DND-41 (cell line): Measurements from ENCODE around the gene NCOR1.

Experiments used
- ATAC-seq: fragments of 200-7000 bp; cut with Tn5 transposase; 3 replicates; pipeline ENCODE4 v1.9.1; 2021; ENCODE audit warnings: low read depth; ENCODE audit not compliant: insufficient read depth
- DNase-seq: peaks from one replicate; pipeline ENCODE4 v3.0.0-alpha.2; 2020
- H2AFZ ChIP-seq: 2 replicates; pipeline ENCODE4 v1.6.0; 2012; ENCODE audit warnings: low read depth, low read length
- H3K27ac ChIP-seq: 2 replicates; pipeline ENCODE4 v1.5.1; 2012; ENCODE audit warnings: low read length, inconsistent platforms
- H3K27me3 ChIP-seq: fragments of 200-600 bp; sonication (generic); 2 replicates; pipeline ENCODE4 v1.6.0; 2012; ENCODE audit warnings: low read length, mild to moderate bottlenecking, inconsistent platforms; ENCODE audit not compliant: insufficient read depth, poor library complexity
- H3K36me3 ChIP-seq: 2 replicates; pipeline ENCODE4 v1.5.1; 2012; ENCODE audit warnings: low read length, inconsistent platforms; ENCODE audit not compliant: insufficient read depth
- H3K4me1 ChIP-seq: 2 replicates; pipeline ENCODE4 v1.5.1; 2012; ENCODE audit warnings: mild to moderate bottlenecking, low read length; ENCODE audit not compliant: insufficient read depth
- H3K4me2 ChIP-seq: 2 replicates; pipeline ENCODE4 v1.6.0; 2012; ENCODE audit warnings: mild to moderate bottlenecking, moderate library complexity, low read length, inconsistent platforms; ENCODE audit not compliant: insufficient read depth
- H3K4me3 ChIP-seq, 2 experiments: fragments of 200-600 bp in 1 of 2; shearing (Covaris generic) in 1 of 2; 2 replicates each; pipeline ENCODE4 v1.5.1; 2012 to 2016; ENCODE audit warnings: inconsistent platforms in 2 of 2, low read length in 2 of 2, mild to moderate bottlenecking in 2 of 2, low read depth in 1 of 2, moderate library complexity in 1 of 2
- H3K79me2 ChIP-seq: 2 replicates; pipeline ENCODE4 v1.6.0; 2012; ENCODE audit warnings: low read length, inconsistent platforms; ENCODE audit not compliant: insufficient read depth
- H3K9ac ChIP-seq: 2 replicates; pipeline ENCODE4 v1.6.0; 2012; ENCODE audit warnings: low read depth, mild to moderate bottlenecking, inconsistent platforms, low read length, moderate library complexity
- H3K9me3 ChIP-seq: 2 replicates; pipeline ENCODE4 v1.5.1; 2012; ENCODE audit warnings: low read length, moderate library complexity, mild to moderate bottlenecking, inconsistent platforms; ENCODE audit not compliant: insufficient read depth, severe bottlenecking
- H4K20me1 ChIP-seq: 2 replicates; pipeline ENCODE4 v1.6.0; 2012; ENCODE audit warnings: low read length; ENCODE audit not compliant: insufficient read depth
- CTCF ChIP-seq: IDR thresholded peaks from 2 replicates; pipeline ENCODE4 v1.5.1; 2012; ENCODE audit warnings: borderline replicate concordance, low read length, moderate library complexity, mild to moderate bottlenecking; ENCODE audit not compliant: poor library complexity, severe bottlenecking; ENCODE audit errors: extremely low read depth
- EZH2 ChIP-seq: IDR thresholded peaks from 3 replicates; pipeline ENCODE4 v1.6.1; 2012; ENCODE audit warnings: borderline replicate concordance, low read depth, mild to moderate bottlenecking, moderate library complexity, low read length, inconsistent platforms; ENCODE audit not compliant: severe bottlenecking

NCOR1 gene

GRCh38 chr17:16250635-16251034 lies 35.3 kb upstream of the NCOR1 start:
- H3K36me3 ChIP-seq: peaks cover 3% of the 10 kb centered on the region; the same call in 1 of the 2 replicates
- no peak overlapping the region for H3K9ac ChIP-seq
- no peaks in the 10 kb centered on the region for H3K27me3 ChIP-seq
- no peak for ATAC-seq
- no peaks in the 10 kb centered on the region for H3K9me3 ChIP-seq
- peaks cover 3% of the 10 kb centered on the region; the same call in 1 of the 2 replicates for H3K79me2 ChIP-seq
- H3K4me3 ChIP-seq: no peak overlapping the region
- no peaks in the 10 kb centered on the region for H4K20me1 ChIP-seq
- H3K27ac ChIP-seq: no peak overlapping the region
- TF ChIP-seq EZH2 (no peak), CTCF (no peak)
- no peaks in the 10 kb centered on the region for H3K4me1 ChIP-seq
- DNase-seq: no peak
- H2AFZ ChIP-seq: no peak overlapping the region
- no peak overlapping the region for H3K4me2 ChIP-seq

- Histone ChIP-seq H3K4me2 (no peak overlapping the region), H3K4me1 (no peaks in the 10 kb centered on the region), H3K36me3 (peaks cover 3% of the 10 kb centered on the region; the same call in 1 of the 2 replicates), H3K9ac (no peak overlapping the region), H2AFZ (no peak overlapping the region), H4K20me1 (no peaks in the 10 kb centered on the region), H3K27me3 (no peaks in the 10 kb centered on the region), H3K9me3 (no peaks in the 10 kb centered on the region), H3K4me3 (no peak overlapping the region), H3K79me2 (peaks cover 3% of the 10 kb centered on the region; the same call in 1 of the 2 replicates), H3K27ac (no peak overlapping the region)
- ATAC-seq: no peak
- TF ChIP-seq CTCF (no peak), EZH2 (no peak)
- DNase-seq: no peak
These were observed 32.3 kb upstream of the NCOR1 start for GRCh38 chr17:16247586-16247984.

- 0 out of 2 replicates have a peak, but pooled peaks cover 3% of the 10 kb centered on the region for H4K20me1 ChIP-seq
- no peaks in the 10 kb centered on the region for H3K27me3 ChIP-seq
- H3K4me2 ChIP-seq: no peak overlapping the region
- no peak overlapping the region for H3K27ac ChIP-seq
- 0 out of 2 replicates have a peak, but pooled peaks cover 3% of the 10 kb centered on the region for H3K36me3 ChIP-seq
- DNase-seq (no peak), ATAC-seq (no peak)
- peaks cover 5% of the 10 kb centered on the region for H3K79me2 ChIP-seq
- TF ChIP-seq EZH2: no peak
- no peak for TF ChIP-seq CTCF
- H3K9me3 ChIP-seq: no peaks in the 10 kb centered on the region
- H3K4me3 ChIP-seq: no peak overlapping the region
- H2AFZ ChIP-seq: no peak overlapping the region
- H3K4me1 ChIP-seq: no peaks in the 10 kb centered on the region
- no peak overlapping the region for H3K9ac ChIP-seq
These were observed 28.6 kb upstream of the NCOR1 start for GRCh38 chr17:16243801-16244567.
